SU-DHL-6 (cell line): ENCODE results near the gene AKTIP.

Experiments
- H2AFZ ChIP-seq: fragments of 200-600 bp; sonication (generic); 2 replicates; pipeline ENCODE4 v1.6.1; 2014; ENCODE audit warnings: low read depth, mild to moderate bottlenecking, moderate library complexity, mixed read lengths, antibody characterized with exemption, low read length; ENCODE audit not compliant: severe bottlenecking
- H3F3A ChIP-seq: fragments of 200-600 bp; shearing (Covaris generic); 2 replicates; pipeline ENCODE4 v1.6.0; 2016; ENCODE audit warnings: antibody characterized with exemption, mild to moderate bottlenecking; ENCODE audit not compliant: insufficient read depth
- H3K27ac ChIP-seq: fragments of 200-600 bp; sonication (generic); 2 replicates; pipeline ENCODE4 v1.5.1; 2016; ENCODE audit warnings: low read depth, mild to moderate bottlenecking, low read length, moderate library complexity, mixed read lengths
- H3K27me3 ChIP-seq: fragments of 200-600 bp; sonication (generic), shearing (Covaris generic); 2 replicates; pipeline ENCODE4 v1.6.0; 2014; ENCODE audit warnings: mild to moderate bottlenecking, low read length
- H3K36me3 ChIP-seq: fragments of 200-600 bp; sonication (generic); 2 replicates; pipeline ENCODE4 v1.6.1; 2014; ENCODE audit warnings: mild to moderate bottlenecking, low read length, mixed read lengths
- H3K4me2 ChIP-seq: fragments of 300-600, 200-600 bp; shearing (Covaris generic), sonication (generic); 2 replicates; pipeline ENCODE4 v1.6.0; 2014; ENCODE audit warnings: low read length, low read depth, mild to moderate bottlenecking; ENCODE audit not compliant: poor library complexity, severe bottlenecking
- H3K4me3 ChIP-seq: fragments of 200-600 bp; sonication (generic); 2 replicates; pipeline ENCODE4 v1.5.1; 2014; ENCODE audit warnings: antibody characterized with exemption, low read length, mild to moderate bottlenecking, mixed read lengths; ENCODE audit not compliant: insufficient read depth, poor library complexity, severe bottlenecking
- H3K79me2 ChIP-seq: fragments of 200-600 bp; sonication (generic); 2 replicates; pipeline ENCODE4 v1.6.1; 2014; ENCODE audit warnings: mild to moderate bottlenecking, low read length, moderate library complexity; ENCODE audit not compliant: insufficient read depth
- H3K9ac ChIP-seq: fragments of 200-600 bp; sonication (generic); 2 replicates; pipeline ENCODE4 v1.7.0; 2014; ENCODE audit warnings: mild to moderate bottlenecking, low read length
- H3K9me2 ChIP-seq: fragments of 200-600 bp; sonication (generic); replicated peaks from 2 replicates; pipeline ENCODE4 v1.6.1; 2014; ENCODE audit warnings: low read length; ENCODE audit not compliant: insufficient read depth
- H3K9me3 ChIP-seq: fragments of 200-600 bp; sonication (generic); 2 replicates; pipeline ENCODE4 v1.6.1; 2014; ENCODE audit warnings: low read length, mixed read lengths; ENCODE audit not compliant: insufficient read depth
- H4K20me1 ChIP-seq: fragments of 200-600 bp; sonication (generic); 2 replicates; pipeline ENCODE4 v1.6.1; 2014; ENCODE audit warnings: low read depth, mild to moderate bottlenecking, antibody characterized with exemption, low read length, moderate library complexity, mixed read lengths
- CTCF ChIP-seq: fragments of 200-600 bp; sonication (generic); IDR thresholded peaks from one replicate; pipeline ENCODE4 v1.5.1; 2017; ENCODE audit warnings: antibody characterized with exemption, mild to moderate bottlenecking, low read length, moderate library complexity; ENCODE audit not compliant: insufficient read depth, poor library complexity, severe bottlenecking
- EZH2phosphoT487 ChIP-seq: fragments of 200-600 bp; sonication (generic), shearing (Covaris generic); conservative IDR thresholded peaks from 2 replicates; pipeline ENCODE4 v1.6.1; 2018; ENCODE audit warnings: mild to moderate bottlenecking, antibody characterized with exemption, low read length, moderate library complexity, mixed read lengths

The AKTIP gene

GRCh38 chr16:53492503-53492902 lies 10.5 kb downstream of the AKTIP start:
- peaks cover 21% of the 10 kb centered on the region for H3K36me3 ChIP-seq
- no peaks in the 10 kb centered on the region for H3K9me2 ChIP-seq
- no peak overlapping the region for H3K4me3 ChIP-seq
- no peak overlapping the region for H3K9ac ChIP-seq
- H3K79me2 ChIP-seq, result no peaks in the 10 kb centered on the region
- no peak overlapping the region for H3K27ac ChIP-seq
- no peak for TF ChIP-seq CTCF
- no peak for TF ChIP-seq EZH2phosphoT487
- no peak overlapping the region for H2AFZ ChIP-seq
- no peaks in the 10 kb centered on the region for H4K20me1 ChIP-seq
- no peaks in the 10 kb centered on the region for H3K9me3 ChIP-seq
- peaks cover 7% of the 10 kb centered on the region; the same call in 1 of the 2 replicates for H3F3A ChIP-seq
- H3K4me2 ChIP-seq, result no peak overlapping the region
- H3K27me3 ChIP-seq, result no peaks in the 10 kb centered on the region

GRCh38 chr16:53489755-53490154 lies 13.3 kb downstream of the AKTIP start:
- Histone ChIP-seq H3K79me2 (no peaks in the 10 kb centered on the region), H3F3A (peaks cover 7% of the 10 kb centered on the region; the same call in 1 of the 2 replicates), H3K36me3 (peaks cover 45% of the 10 kb centered on the region), H3K27me3 (no peaks in the 10 kb centered on the region), H3K9ac (no peak overlapping the region), H3K27ac (no peak overlapping the region), H3K9me2 (no peaks in the 10 kb centered on the region), H4K20me1 (no peaks in the 10 kb centered on the region), H2AFZ (no peak overlapping the region), H3K4me3 (no peak overlapping the region), H3K9me3 (peaks cover 4% of the 10 kb centered on the region; the same call in 1 of the 2 replicates), H3K4me2 (no peak overlapping the region)
- TF ChIP-seq EZH2phosphoT487, result no peak
- no peak for TF ChIP-seq CTCF

GRCh38 chr16:53486230-53486629 lies 16.8 kb downstream of the AKTIP start:
- no peaks in the 10 kb centered on the region for H3K9me2 ChIP-seq
- peaks cover 7% of the 10 kb centered on the region; the same call in 1 of the 2 replicates for H3F3A ChIP-seq
- no peak overlapping the region for H3K4me3 ChIP-seq
- H2AFZ ChIP-seq, result no peak overlapping the region
- no peak overlapping the region for H3K9ac ChIP-seq
- TF ChIP-seq CTCF, result no peak
- H3K27ac ChIP-seq, result no peak overlapping the region
- H3K27me3 ChIP-seq, result no peaks in the 10 kb centered on the region
- no peaks in the 10 kb centered on the region for H4K20me1 ChIP-seq
- peaks cover 4% of the 10 kb centered on the region; the same call in 1 of the 2 replicates for H3K9me3 ChIP-seq
- no peak overlapping the region for H3K4me2 ChIP-seq
- H3K36me3 ChIP-seq, result peaks cover 76% of the 10 kb centered on the region
- no peaks in the 10 kb centered on the region for H3K79me2 ChIP-seq

- TF ChIP-seq EZH2phosphoT487, result no peak
- no peak for TF ChIP-seq CTCF
- Histone ChIP-seq H4K20me1 (no peaks in the 10 kb centered on the region), H3K9me3 (peaks cover 4% of the 10 kb centered on the region; the same call in 1 of the 2 replicates), H3K36me3 (peaks cover 75% of the 10 kb centered on the region), H3K4me3 (no peak overlapping the region), H3K9ac (no peak overlapping the region), H3K27me3 (no peaks in the 10 kb centered on the region), H3K27ac (no peak overlapping the region), H3K79me2 (no peaks in the 10 kb centered on the region), H3F3A (peaks cover 7% of the 10 kb centered on the region; the same call in 1 of the 2 replicates), H3K9me2 (no peaks in the 10 kb centered on the region), H3K4me2 (no peak overlapping the region), H2AFZ (no peak overlapping the region)
Measured at GRCh38 chr16:53484542-53484941, 18.5 kb downstream of the AKTIP start.
